ENCODE results near the gene PLPP3. TPM values are rescaled to one million over a fixed set of nuclear protein-coding genes. Genes with fewer than 3 reads are reported as not detected.

Gene PLPP3
- total RNA-seq, 1 experiment from 2014 or later, result 26.7 TPM

DNA sequence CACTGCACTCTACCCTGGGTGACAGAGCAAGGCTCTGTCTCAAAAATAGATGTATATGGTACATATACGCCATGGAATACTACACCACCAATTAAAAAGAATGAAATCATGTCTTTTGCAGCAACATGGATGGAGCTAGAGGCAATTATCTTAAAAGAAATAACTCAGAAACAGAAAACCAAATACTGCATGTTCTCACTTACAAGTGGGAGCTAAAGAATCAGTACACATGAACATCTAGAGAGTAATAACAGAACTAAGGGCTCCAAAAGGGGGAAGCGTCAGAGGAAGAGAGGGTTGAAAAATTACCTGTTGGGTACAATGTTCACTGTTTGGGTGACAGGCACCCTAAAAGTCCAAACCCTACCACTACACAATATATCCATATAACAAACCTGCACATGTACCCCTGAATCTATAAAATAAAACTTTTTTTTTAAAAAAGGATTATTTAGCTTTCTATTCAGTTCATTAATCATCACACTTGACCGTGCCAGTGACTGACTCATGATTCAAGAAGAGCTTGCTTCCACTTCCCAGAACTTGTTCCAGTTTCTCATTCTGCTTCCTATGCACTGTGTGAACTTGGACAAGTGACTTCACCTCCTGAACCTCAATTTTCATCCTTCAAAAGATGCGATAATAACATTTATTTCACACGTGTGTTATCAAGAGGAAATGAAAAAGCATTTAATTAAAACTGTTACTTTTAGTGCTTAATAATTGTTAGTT lies 109.6 kb downstream of the PLPP3 start:
- Histone ChIP-seq H4K8ac (replicated peaks; ENCODE audit: insufficient read length, low read depth, low read length) (no peak overlapping the region), H3K23me2 (ENCODE audit: insufficient read length, low read depth, low read length, poor library complexity, severe bottlenecking) (no peaks in the 10 kb centered on the region), H2BK5ac (ENCODE audit: insufficient read length, low read length) (no peak overlapping the region), H2BK20ac (ENCODE audit: low read depth, low read length, poor library complexity, severe bottlenecking) (no peak overlapping the region), H3K14ac (ENCODE audit: insufficient read depth, low read length) (no peak overlapping the region), H3K18ac (ENCODE audit: insufficient read length, low read depth, low read length) (no peak overlapping the region), H3K9ac (ENCODE audit: extremely low read depth, insufficient read length, low read length) (no peak overlapping the region), H2AK5ac (ENCODE audit: insufficient read length, low read length) (no peak overlapping the region), H2BK15ac (ENCODE audit: low read depth, low read length) (no peak overlapping the region), H2BK120ac (ENCODE audit: low read depth, low read length, poor library complexity, severe bottlenecking) (no peak overlapping the region), H4K91ac (ENCODE audit: insufficient read length, low read depth, low read length) (no peak overlapping the region), H3K56ac (ENCODE audit: insufficient read length, low read depth, low read length) (no peak overlapping the region), H4K5ac (ENCODE audit: insufficient read length, low read depth, low read length) (no peak overlapping the region), H4K20me1 (ENCODE audit: control insufficient read depth, insufficient read depth, insufficient read length) (no peaks in the 10 kb centered on the region), H2BK12ac (ENCODE audit: insufficient read length, low read depth, low read length) (no peak overlapping the region), H3K27ac (ENCODE audit: insufficient read length, low read depth, low read length) (no peak overlapping the region), H3K23ac (ENCODE audit: insufficient read length, low read depth, low read length) (no peak overlapping the region), H2AFZ (ENCODE audit: low read length) (no peak overlapping the region), H3K4me2 (ENCODE audit: insufficient read depth, insufficient read length, low read length) (no peak overlapping the region), H3K4ac (ENCODE audit: low read depth, low read length) (no peak overlapping the region), H3K9me3 (ENCODE audit: control insufficient read depth, low read depth, low read length) (no peaks in the 10 kb centered on the region), H3K27me3 (ENCODE audit: insufficient read depth, low read length) (no peaks in the 10 kb centered on the region), H3K79me1 (ENCODE audit: insufficient read depth, low read depth, low read length, poor library complexity, severe bottlenecking) (no peaks in the 10 kb centered on the region), H3T11ph (ENCODE audit: low read length) (no peak overlapping the region), H3K4me1 (ENCODE audit: insufficient read depth, low read length) (no peaks in the 10 kb centered on the region), H3K79me2 (ENCODE audit: insufficient read depth, low read length) (no peaks in the 10 kb centered on the region)
- H3K4me1 Mint-ChIP-seq, result peaks cover 0 to 12% of the 10 kb centered on the region in 2 experiments; a peak in 3 of 4 replicates
- H3K36me3 Mint-ChIP-seq (ENCODE audit: insufficient read depth in 1 of 3, low read depth in 3 of 3), result no peaks in the 10 kb centered on the region; a peak in 1 of 7 replicates
- no peak overlapping the region for H3K4me3 Mint-ChIP-seq
- H3K27me3 Mint-ChIP-seq (ENCODE audit: low read depth), result peaks cover 5% of the 10 kb centered on the region
- H3K27ac Mint-ChIP-seq, result no peak overlapping the region; a peak in 1 of 7 replicates
- no peak for DNase-seq
- TF ChIP-seq, protein P1, sequence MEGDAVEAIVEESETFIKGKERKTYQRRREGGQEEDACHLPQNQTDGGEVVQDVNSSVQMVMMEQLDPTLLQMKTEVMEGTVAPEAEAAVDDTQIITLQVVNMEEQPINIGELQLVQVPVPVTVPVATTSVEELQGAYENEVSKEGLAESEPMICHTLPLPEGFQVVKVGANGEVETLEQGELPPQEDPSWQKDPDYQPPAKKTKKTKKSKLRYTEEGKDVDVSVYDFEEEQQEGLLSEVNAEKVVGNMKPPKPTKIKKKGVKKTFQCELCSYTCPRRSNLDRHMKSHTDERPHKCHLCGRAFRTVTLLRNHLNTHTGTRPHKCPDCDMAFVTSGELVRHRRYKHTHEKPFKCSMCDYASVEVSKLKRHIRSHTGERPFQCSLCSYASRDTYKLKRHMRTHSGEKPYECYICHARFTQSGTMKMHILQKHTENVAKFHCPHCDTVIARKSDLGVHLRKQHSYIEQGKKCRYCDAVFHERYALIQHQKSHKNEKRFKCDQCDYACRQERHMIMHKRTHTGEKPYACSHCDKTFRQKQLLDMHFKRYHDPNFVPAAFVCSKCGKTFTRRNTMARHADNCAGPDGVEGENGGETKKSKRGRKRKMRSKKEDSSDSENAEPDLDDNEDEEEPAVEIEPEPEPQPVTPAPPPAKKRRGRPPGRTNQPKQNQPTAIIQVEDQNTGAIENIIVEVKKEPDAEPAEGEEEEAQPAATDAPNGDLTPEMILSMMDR (conservative IDR thresholded peaks at IDR 0.05), result no peak
- WGBS (ENCODE audit: extremely low coverage, insufficient read length, low lambda C conversion rate), result no CpG with 5 or more reads among the region's 5 CpGs
- no peaks in the 10 kb centered on the region for H3K9me3 Mint-ChIP-seq

All from H9 (cell line).